Effector CD4-positive, alpha-beta T cell (primary cell): ENCODE measurements around the gene VDR.

Source experiments
- DNase-seq: peaks from one replicate; pipeline ENCODE4 v3.0.0-alpha.2; 2020

Gene VDR

DNA sequence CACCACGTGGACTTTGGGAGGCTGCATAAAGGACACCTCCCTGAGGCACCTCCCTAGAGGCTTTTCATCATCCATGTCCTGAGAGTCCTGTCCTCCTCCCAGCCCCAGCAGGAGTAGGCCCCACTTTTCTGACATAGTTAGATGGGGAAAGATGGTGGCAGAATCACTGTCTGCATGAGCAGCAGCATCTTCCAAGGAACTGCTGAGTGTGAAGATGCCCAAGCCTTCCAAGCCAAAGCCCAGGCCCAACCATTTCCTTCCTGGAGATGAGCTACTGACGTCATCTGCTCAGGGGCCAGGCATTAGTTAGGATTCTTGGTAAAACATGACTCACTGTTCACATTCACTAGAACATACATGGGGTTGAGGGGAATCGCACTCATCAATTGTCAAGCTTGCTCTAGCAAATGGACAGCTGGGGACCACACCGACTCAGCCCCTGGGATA, 37.3 kb downstream of the VDR start:
- no peak for DNase-seq

GRCh38 chr12:47864646-47865235, 40.1 kb downstream of the VDR start:
- DNase-seq, result no peak

DNA sequence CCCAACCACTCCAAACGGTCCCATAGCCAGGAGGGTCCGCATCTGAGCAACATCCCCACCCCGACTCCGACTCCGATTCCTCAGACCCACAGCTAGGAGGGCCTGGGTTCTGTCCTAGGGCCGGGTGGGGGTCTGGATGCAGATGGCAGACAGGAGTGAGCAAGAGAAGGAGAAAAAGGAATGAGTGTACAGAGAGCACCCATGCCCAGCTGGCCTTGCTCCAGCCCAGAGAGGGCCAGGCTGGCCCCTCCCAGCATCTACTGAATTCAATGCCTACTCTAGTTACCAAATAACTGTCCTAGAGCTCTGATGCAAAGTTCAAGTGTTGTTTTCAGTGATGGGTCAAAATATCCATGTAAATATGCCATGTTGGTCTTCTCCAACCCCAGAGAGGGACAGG, 40.8 kb downstream of the VDR start:
- DNase-seq, result no peak

DNA sequence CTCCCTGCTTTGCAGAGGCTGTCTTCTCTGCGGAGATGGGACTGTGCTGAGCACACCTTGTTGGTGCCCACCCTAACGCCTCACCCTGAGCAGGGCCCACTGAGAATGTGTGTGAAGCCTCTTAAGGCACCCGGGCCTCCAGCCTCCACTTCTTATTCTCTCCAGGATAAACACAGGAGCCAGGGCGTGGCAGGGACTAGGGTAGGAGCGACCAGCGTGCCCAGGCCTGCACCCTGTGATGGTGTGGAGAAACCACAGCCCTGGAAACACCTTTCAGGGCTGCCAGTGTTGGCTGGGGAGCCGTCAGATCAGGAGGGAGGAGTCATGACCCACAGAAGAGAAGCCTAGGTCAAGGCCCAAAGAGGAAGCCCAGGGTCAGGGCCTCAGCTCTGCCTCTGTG, 41.3 kb downstream of the VDR start:
- DNase-seq, result no peak

DNA sequence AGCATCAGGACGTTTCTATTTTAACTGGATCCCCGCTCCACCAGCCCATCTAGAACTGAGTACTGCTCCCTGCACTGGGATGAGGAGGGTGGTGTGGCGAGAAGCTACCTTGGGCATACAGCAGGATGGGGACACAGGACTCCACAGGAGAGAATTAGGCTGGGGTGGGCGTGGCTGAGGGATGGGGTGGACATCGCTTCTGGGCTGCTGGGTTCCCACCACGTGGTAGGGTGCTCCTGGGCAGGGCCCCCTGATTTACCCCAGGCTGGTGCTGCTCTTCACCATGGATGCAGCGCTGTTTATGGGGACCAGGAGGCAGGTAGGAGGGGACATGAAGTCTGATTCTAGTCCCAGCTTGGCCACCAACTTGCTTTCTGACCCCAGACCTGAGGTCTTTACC, 41.9 kb downstream of the VDR start:
- no peak for DNase-seq

GRCh38 chr12:47862167-47862750, 42.5 kb downstream of the VDR start:
- DNase-seq, result no peak

GRCh38 chr12:47860873-47861272, 43.9 kb downstream of the VDR start:
- no peak for DNase-seq

- no peak for DNase-seq
These were observed 44.4 kb downstream of the VDR start for GRCh38 chr12:47860279-47860841.

- no peak for DNase-seq
These were observed 46.1 kb downstream of the VDR start for GRCh38 chr12:47858511-47859266.

DNA sequence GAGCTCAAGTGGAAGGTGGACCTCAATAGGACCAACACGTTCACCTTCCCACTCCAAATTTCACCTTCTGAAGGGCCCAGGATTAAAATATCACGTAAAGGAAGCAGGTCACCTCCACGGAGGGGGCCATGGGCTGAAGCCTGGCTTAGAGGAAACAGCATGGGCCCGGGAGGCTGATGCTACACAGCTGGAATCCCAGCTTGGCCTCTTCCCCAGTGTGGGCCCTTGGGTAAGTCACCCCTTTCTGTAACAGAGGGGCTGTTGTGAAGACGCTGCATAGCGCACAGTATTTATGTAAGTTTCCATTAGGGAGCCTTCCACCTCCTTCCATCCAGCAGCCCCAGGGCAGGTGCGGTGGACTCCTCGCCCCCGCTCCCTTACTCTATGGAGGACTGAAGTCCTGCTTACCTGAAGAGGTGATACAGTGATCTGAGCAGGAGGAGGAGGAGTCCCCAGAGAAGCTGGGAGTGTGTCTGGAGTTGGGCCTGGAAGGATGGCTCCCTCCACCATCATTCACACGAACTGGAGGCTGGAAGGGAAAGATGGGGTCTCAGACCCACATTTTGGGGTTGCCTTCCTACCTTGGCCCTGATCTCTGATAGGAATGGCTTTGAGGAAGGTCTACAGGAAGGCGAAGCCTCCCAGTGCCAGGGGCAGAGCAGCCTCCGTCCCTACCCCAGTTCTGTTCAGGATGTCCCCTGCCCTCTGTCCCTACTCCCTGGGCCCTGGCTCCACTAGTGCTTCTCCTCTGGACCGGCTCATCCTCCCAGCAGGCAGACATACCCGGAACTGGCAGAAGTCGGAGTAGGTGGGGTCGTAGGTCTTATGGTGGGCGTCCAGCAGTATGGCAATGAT, 47.8 kb downstream of the VDR start:
- no peak for DNase-seq

- DNase-seq, result no peak
These were observed 48.7 kb downstream of the VDR start for GRCh38 chr12:47856094-47856493.

- no peak for DNase-seq
These were observed 49.3 kb downstream of the VDR start for GRCh38 chr12:47855502-47855901.

- no peak for DNase-seq
These were observed 50.3 kb downstream of the VDR start for GRCh38 chr12:47854531-47854930.

GRCh38 chr12:47852096-47852571, 52.7 kb downstream of the VDR start:
- DNase-seq, result no peak

DNA sequence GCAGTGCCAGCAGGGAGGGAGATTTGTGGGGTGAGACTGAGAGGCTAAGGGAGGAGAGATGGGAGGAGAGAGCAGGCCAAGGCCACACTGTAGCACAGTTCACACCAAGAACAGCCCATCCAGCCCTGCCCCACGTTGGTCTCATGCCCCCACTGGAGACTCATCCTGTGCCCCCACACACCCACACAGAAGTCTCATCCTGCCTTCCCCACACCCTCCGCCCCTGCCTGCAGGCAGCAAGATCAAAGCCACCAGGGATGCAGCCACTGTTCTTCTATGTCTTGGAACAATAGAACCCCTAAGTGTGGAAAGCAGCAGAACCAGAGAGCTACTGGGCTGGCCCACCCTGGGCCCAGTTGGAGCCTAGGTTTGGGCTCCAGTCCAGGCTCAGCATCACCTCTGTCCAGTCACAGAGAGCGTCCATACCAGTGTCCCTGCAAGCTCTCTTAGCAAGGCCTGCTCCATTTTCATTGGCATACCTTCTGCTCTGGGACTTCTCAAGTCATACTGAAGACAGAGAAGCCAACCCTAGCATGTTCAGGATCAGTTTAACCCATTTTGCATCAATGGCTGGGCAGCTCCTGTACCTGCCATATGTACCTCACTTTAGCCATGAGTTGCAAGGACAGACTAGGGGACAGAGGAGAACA, 53.4 kb downstream of the VDR start:
- no peak for DNase-seq

DNA sequence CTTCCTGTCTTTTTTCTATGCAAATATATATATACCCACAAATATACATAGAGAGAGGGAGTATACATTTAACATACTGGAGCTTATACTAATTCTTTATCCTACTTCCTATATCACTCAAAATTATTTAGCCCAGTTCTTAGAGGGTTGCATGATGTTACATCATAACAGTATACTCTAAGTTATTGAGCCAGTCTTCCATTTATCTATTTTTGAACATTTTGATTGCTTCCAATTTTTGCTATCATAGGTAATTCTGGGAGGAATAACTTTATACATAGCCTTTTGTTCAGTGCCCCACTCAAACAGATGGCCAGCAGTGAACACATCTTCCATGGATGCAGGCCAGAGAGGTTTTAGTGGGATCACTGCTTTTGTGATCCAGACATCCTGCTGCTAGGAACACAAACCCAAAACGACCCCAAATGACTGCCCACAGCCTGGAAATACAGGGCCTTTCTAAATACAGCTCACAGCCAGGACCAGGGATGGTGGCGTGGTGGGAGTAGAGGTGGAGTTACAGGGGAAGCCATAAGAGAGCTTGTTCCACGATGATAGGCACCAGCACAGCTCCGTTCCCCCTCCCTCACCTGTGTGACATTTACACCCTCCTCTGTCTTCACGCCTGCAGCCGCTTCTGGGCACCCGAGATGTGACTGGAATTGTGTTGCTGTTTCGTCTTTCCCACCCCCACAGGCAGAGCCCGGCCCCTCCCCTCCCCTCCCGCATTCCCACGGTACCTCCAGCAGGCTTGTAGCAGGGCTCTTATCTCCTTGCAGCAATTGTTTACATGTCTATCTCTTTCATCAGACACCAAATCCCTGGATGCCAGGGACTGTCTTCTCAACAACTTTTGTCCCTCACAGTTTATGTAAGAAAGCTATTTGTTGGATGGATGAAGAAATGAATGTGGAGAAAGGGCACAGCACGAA, 54.4 kb downstream of the VDR start:
- DNase-seq, result no peak

- no peak for DNase-seq
These were observed 55.5 kb downstream of the VDR start for GRCh38 chr12:47849261-47849660.

GRCh38 chr12:47848853-47849252, 55.9 kb downstream of the VDR start:
- no peak for DNase-seq

GRCh38 chr12:47846294-47846996, 58.3 kb downstream of the VDR start:
- no peak for DNase-seq

GRCh38 chr12:47845081-47845480, 59.7 kb downstream of the VDR start:
- DNase-seq, result no peak
